AG10803 (cell line): ENCODE data around the gene OXER1.

ENCODE experiments used
- DNase-seq: peaks from one replicate; pipeline ENCODE4 v3.0.0; 2010; ENCODE audit warnings: low read depth
- H3K4me3 ChIP-seq: 2 replicates; pipeline ENCODE4 v1.5.1; 2011; ENCODE audit warnings: mild to moderate bottlenecking, low read length, control low read depth
- CTCF ChIP-seq: conservative IDR thresholded peaks from 2 replicates; pipeline ENCODE4 v1.5.1; 2011; ENCODE audit warnings: mild to moderate bottlenecking, low read length, control low read depth, inconsistent platforms

Gene OXER1

GRCh38 chr2:42756966-42757513, 6.9 kb downstream of the OXER1 start:
- TF ChIP-seq CTCF = no peak
- H3K4me3 ChIP-seq = no peak overlapping the region
- DNase-seq = no peak

- no peak overlapping the region for H3K4me3 ChIP-seq
- DNase-seq = no peak
- no peak for TF ChIP-seq CTCF
Measured at GRCh38 chr2:42756150-42756775, 7.7 kb downstream of the OXER1 start.

GRCh38 chr2:42755191-42755880, 8.6 kb downstream of the OXER1 start:
- H3K4me3 ChIP-seq = no peak overlapping the region
- peak; percentile 51 for DNase-seq
- TF ChIP-seq CTCF = no peak

DNA sequence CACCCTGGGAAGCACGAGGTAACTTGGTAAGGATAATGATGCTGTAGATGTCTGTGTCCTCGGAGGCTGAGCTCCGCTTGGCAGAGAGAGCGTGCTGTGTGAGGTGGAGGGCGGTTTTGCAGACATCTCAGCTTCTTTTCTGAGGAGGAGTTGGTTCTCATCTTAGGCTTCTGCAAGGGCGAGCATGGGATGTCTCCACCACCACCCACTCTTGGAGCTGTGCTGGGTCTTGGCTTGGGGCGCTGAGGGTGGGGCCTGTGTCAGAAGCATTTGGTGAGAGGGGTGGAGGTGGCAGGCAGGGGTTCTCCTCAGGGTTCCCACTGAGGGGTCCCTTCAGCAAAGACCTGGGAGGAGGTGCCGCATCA, 9.2 kb downstream of the OXER1 start:
- no peak for DNase-seq
- H3K4me3 ChIP-seq = no peak overlapping the region
- TF ChIP-seq CTCF = no peak

- no peak for TF ChIP-seq CTCF
- DNase-seq = peak; percentile 42
- H3K4me3 ChIP-seq = no peak overlapping the region
Measured at GRCh38 chr2:42754021-42754775, 9.7 kb downstream of the OXER1 start.

DNA sequence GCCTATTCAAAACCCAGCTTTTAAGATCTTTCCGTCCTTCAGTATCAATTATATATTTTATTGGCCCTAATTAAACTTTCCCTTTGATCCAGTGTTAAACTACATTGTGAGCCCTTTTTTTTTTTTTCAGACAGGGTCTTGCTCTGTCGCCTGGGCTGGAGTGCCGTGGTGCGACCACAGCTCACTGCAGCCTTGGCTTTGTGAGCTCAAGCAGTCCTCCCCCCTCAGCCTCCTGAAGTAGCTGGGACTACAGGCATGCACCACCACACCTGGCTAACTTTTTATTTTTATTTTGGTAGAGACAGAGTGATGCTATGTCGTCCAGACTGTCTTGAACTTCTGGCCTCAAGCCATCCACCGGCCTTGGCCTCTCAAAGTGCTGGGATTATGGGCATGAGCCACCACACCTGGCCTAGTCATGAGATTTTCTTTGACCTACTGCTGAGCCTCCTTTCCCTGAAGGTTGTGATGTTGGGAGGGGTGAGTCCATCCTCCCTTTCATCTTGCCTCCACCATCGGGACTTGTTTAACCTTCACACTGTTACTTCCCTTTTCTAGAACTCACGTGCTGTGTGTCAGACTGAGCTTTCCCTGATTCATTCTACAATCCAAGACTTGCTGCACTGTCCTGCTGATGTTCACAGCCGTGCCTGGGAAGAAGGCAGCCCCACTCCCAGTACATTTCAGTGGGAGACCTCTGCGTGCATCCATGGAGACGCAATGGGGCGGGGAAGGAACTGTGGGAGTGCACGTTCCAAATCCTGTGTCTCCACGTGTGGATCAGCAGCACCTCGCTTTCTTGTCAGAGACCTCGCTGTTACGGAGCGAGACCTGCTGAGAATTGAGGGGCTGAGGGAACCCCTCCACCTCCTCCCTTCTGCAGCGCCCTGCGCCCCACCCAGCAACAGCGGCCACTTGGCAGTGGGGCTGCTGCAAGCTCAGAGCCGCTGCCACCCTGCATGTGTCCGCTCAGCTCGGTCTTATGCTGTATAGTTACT, 10.8 kb downstream of the OXER1 start:
- H3K4me3 ChIP-seq = no peak overlapping the region
- no peak for DNase-seq
- no peak for TF ChIP-seq CTCF
